Neural cell (in vitro differentiated cells): ENCODE measurements around the gene NBPF3. TPM values are rescaled to one million over a fixed set of nuclear protein-coding genes. Genes with fewer than 3 reads are reported as not detected.

Experiments used
- H2AFZ ChIP-seq: fragments of 200-600, 300-800 bp; sonication (generic), shearing (Covaris generic); 2 replicates; pipeline ENCODE4 v1.6.0; 2014; ENCODE audit warnings: low read depth, mild to moderate bottlenecking, antibody characterized with exemption, low read length, moderate library complexity
- H3F3A ChIP-seq: fragments of 200-600 bp; shearing (Covaris generic); 2 replicates; pipeline ENCODE4 v1.6.1; 2016; ENCODE audit warnings: mild to moderate bottlenecking, moderate library complexity, mixed read lengths, antibody characterized with exemption, low read length; ENCODE audit not compliant: insufficient read depth, poor library complexity, severe bottlenecking
- H3K27ac ChIP-seq: fragments of 200-600, 300-800 bp; sonication (generic), shearing (Covaris generic); 2 replicates; pipeline ENCODE4 v1.5.1; 2014; ENCODE audit warnings: mild to moderate bottlenecking, low read length, moderate library complexity
- H3K27me3 ChIP-seq: fragments of 300-800, 200-600 bp; sonication (generic), shearing (Covaris generic); 2 replicates; pipeline ENCODE4 v1.6.0; 2014; ENCODE audit warnings: mild to moderate bottlenecking, low read depth, low read length, moderate library complexity; ENCODE audit not compliant: insufficient read depth
- H3K36me3 ChIP-seq: fragments of 300-800, 200-600 bp; sonication (generic), shearing (Covaris generic); 2 replicates; pipeline ENCODE4 v1.5.1; 2014; ENCODE audit warnings: mild to moderate bottlenecking, antibody characterized with exemption, low read length, moderate library complexity; ENCODE audit not compliant: insufficient read depth
- H3K4me2 ChIP-seq: fragments of 300-800, 200-600 bp; sonication (generic), shearing (Covaris generic); 2 replicates; pipeline ENCODE4 v1.6.0; 2014; ENCODE audit warnings: mild to moderate bottlenecking, low read length
- H3K4me3 ChIP-seq: fragments of 300-800, 200-600 bp; sonication (generic), shearing (Covaris generic); 2 replicates; pipeline ENCODE4 v1.5.1; 2014; ENCODE audit warnings: mild to moderate bottlenecking, low read length, moderate library complexity
- H3K79me2 ChIP-seq: fragments of 200-600 bp; shearing (Covaris generic); replicated peaks from 2 replicates; pipeline ENCODE4 v1.6.0; 2014; ENCODE audit warnings: mild to moderate bottlenecking, low read length, moderate library complexity; ENCODE audit not compliant: insufficient read depth
- H3K9ac ChIP-seq: fragments of 300-800, 200-600 bp; sonication (generic), shearing (Covaris generic); 2 replicates; pipeline ENCODE4 v1.6.1; 2016; ENCODE audit warnings: mild to moderate bottlenecking, low read length, mixed read lengths
- H3K9me2 ChIP-seq: fragments of 200-600 bp; shearing (Covaris generic); 2 replicates; pipeline ENCODE4 v1.6.1; 2016; ENCODE audit warnings: mild to moderate bottlenecking, low read length, mixed read lengths; ENCODE audit not compliant: insufficient read depth
- H3K9me3 ChIP-seq: fragments of 200-600, 300-800 bp; sonication (generic), shearing (Covaris generic); 2 replicates; pipeline ENCODE4 v1.6.1; 2016; ENCODE audit warnings: mild to moderate bottlenecking, mixed run types, low read length, moderate library complexity, mixed read lengths
- H4K20me1 ChIP-seq: fragments of 200-600 bp; shearing (Covaris generic); 2 replicates; pipeline ENCODE4 v1.6.1; 2016; ENCODE audit warnings: mild to moderate bottlenecking, mixed run types; ENCODE audit not compliant: insufficient read depth
- CTCF ChIP-seq: fragments of 450-650 bp; IDR thresholded peaks from 2 replicates; pipeline ENCODE4 v1.5.1; 2014; ENCODE audit warnings: antibody characterized with exemption, mild to moderate bottlenecking, moderate library complexity; ENCODE audit not compliant: poor library complexity, severe bottlenecking
- EP300 ChIP-seq: fragments of 450-650 bp; conservative IDR thresholded peaks from 2 replicates; pipeline ENCODE4 v1.6.1; 2014; ENCODE audit warnings: antibody characterized with exemption, mild to moderate bottlenecking, moderate library complexity; ENCODE audit not compliant: poor library complexity, severe bottlenecking
- EZH2 ChIP-seq: fragments of 200-600, 300-800 bp; shearing (Covaris generic), sonication (generic); IDR thresholded peaks from 2 replicates; pipeline ENCODE4 v1.6.1; 2014; ENCODE audit warnings: antibody characterized with exemption, low read length, borderline replicate concordance, mild to moderate bottlenecking; ENCODE audit not compliant: insufficient read depth, poor library complexity, severe bottlenecking
- MXI1 ChIP-seq: fragments of 450-650 bp; conservative IDR thresholded peaks from 2 replicates; pipeline ENCODE4 v1.6.1; 2014; ENCODE audit warnings: antibody characterized with exemption, mild to moderate bottlenecking; ENCODE audit not compliant: poor library complexity, severe bottlenecking
- POLR2AphosphoS5 ChIP-seq: IDR thresholded peaks from 2 replicates; pipeline ENCODE4 v1.6.1; 2012
- RAD21 ChIP-seq: fragments of 450-650 bp; conservative IDR thresholded peaks from 2 replicates; pipeline ENCODE4 v1.6.1; 2014; ENCODE audit warnings: antibody characterized with exemption, mild to moderate bottlenecking, moderate library complexity
- REST ChIP-seq: IDR thresholded peaks from 2 replicates; pipeline ENCODE4 v1.6.1; 2012; ENCODE audit warnings: borderline replicate concordance
- SMC3 ChIP-seq: fragments of 450-650 bp; conservative IDR thresholded peaks from 2 replicates; pipeline ENCODE4 v1.6.1; 2014; ENCODE audit warnings: antibody characterized with exemption, mild to moderate bottlenecking, moderate library complexity; ENCODE audit not compliant: poor library complexity
- TAF1 ChIP-seq: IDR thresholded peaks from 2 replicates; pipeline ENCODE4 v1.6.1; 2012; ENCODE audit warnings: low read depth
- polyA plus RNA-seq: library from polyadenylated mRNA; depleted of rRNA; stranded (reverse); fragments of >200 nt; gene quantifications from 2 replicates; pipeline ENCODE4 v1.2.3, GENCODE V29; 2014

Gene NBPF3
- polyA plus RNA-seq, 1 donor from 2014 or later = 14.4 TPM

GRCh38 chr1:21524686-21525339, 84.9 kb downstream of the NBPF3 start:
- H3K27ac ChIP-seq = no peak overlapping the region
- H3K79me2 ChIP-seq = no peaks in the 10 kb centered on the region

GRCh38 chr1:21525340-21525717, 85.4 kb downstream of the NBPF3 start:
- H3K27ac ChIP-seq = no peak overlapping the region
- no peaks in the 10 kb centered on the region for H3K27me3 ChIP-seq
- no peaks in the 10 kb centered on the region for H3K79me2 ChIP-seq
- no peak for TF ChIP-seq SMC3
- no peak for TF ChIP-seq CTCF
- TF ChIP-seq EP300 = no peak
- TF ChIP-seq MXI1 = no peak
- TF ChIP-seq POLR2AphosphoS5 = no peak
- TF ChIP-seq TAF1 = no peak
- TF ChIP-seq RAD21 = no peak

More at GRCh38 chr1:21524686-21525339, 84.9 kb downstream of the NBPF3 start:
- Histone ChIP-seq H3K27me3 (no peaks in the 10 kb centered on the region), H3K9me2 (no peaks in the 10 kb centered on the region), H3F3A (no peaks in the 10 kb centered on the region), H3K4me2 (no peak overlapping the region), H3K9me3 (no peaks in the 10 kb centered on the region), H4K20me1 (no peaks in the 10 kb centered on the region), H3K9ac (no peak overlapping the region), H3K4me3 (no peak overlapping the region), H3K36me3 (no peaks in the 10 kb centered on the region), H2AFZ (no peak overlapping the region)
- TF ChIP-seq TAF1 (no peak), REST (no peak), MXI1 (no peak), RAD21 (no peak), SMC3 (no peak), EP300 (no peak), EZH2 (no peak), POLR2AphosphoS5 (no peak), CTCF (no peak)

More at GRCh38 chr1:21525340-21525717, 85.4 kb downstream of the NBPF3 start:
- no peaks in the 10 kb centered on the region for H3K9me3 ChIP-seq
- H3K36me3 ChIP-seq = no peaks in the 10 kb centered on the region
- no peak overlapping the region for H3K9ac ChIP-seq
- no peaks in the 10 kb centered on the region for H4K20me1 ChIP-seq
- no peak overlapping the region for H2AFZ ChIP-seq
- H3K4me3 ChIP-seq = no peak overlapping the region
- no peak overlapping the region for H3K4me2 ChIP-seq
- no peaks in the 10 kb centered on the region for H3K9me2 ChIP-seq
- H3F3A ChIP-seq = no peaks in the 10 kb centered on the region
